NCI-H2029 (cell line): Measurements from ENCODE around the gene CDADC1.
A peak's percentile ranks its signal among the peaks of the same experiment; 100 is the strongest.
"Not testable (repeated sequence)": the region's sequence is repeated elsewhere in the genome, so short reads cannot be mapped to it uniquely, and the experiment has no call there.

Source experiments
- DNase-seq: peaks from one replicate; lab custom pipeline; 2025; lab: John Stamatoyannopoulos, UW

Gene CDADC1

DNA sequence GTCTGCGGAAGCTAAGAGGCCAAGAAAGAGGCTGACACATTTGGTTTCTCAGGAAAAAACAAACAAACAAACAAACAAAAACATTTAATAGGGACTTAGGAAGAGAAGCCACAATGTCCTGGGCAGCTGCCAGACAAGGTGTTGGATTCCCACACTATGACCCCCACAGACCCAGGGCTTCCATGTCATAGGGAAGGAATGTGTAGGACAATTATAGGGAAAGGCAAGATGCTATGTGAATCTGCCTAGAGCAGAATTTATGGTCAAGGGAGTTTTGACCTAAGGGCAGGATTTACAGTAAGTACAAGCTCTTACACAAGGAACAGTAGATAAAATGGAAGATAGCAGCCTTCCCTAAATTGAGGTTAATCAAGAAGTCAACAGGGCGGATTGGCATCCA lies 9.1 kb upstream of the CDADC1 start:
- no peak for DNase-seq

DNA sequence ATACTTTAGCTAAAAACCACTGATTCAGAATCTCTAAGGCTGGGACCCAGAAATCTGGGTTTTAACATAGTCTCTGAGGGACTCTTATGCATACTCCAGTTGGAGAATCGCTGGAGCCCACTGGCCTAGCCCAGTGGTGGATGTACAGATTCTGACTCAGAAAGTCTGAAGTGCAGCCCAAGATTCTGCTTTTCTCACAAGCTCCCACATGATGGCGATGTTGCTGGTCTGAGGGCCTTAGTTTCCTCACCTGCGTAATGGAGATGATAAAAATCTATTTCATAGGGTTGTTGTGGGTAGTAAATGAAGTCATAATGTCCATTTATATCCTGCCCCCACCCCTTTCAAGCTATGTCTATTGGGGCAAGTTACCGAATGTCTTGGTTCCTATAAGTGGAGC lies 7.7 kb upstream of the CDADC1 start:
- DNase-seq, result no peak

DNA sequence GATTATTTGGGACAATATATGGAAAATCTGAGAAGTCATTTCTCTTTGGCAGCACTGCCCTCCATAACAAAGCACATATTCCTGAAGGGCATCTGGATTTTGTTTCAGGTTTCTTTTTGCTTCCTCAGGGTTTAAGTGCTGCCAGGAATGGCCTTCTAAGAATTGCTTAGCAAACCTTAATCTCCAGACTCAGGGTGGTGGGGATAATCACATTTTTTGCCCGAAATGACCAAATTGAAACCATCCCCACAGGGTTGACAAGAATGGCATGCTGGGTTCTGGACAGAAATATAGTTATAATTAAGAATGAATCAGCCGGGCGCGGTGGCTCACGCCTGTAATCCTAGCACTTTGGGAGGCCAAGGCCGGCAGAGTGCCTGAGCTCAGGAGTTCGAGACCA lies 6.4 kb upstream of the CDADC1 start:
- no peak for DNase-seq

DNA sequence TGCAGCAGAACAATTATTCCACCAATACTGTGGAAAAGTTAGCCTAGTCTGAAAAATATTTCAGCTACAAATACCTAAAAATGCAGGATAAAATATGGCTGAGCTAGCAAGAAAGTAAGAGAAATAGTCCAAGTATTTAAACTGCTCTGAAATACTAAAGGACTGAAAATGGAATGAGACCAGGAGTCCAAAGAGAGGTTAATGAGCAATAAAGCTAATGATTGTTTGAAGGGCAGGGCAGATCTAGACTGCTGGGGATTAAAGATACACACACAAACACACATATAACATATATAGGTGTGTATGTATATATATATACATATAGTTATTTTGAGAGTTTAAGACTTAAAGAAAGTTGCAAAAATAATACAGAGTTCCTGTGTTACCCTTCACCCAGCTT lies 2.6 kb upstream of the CDADC1 start:
- no peak for DNase-seq

DNA sequence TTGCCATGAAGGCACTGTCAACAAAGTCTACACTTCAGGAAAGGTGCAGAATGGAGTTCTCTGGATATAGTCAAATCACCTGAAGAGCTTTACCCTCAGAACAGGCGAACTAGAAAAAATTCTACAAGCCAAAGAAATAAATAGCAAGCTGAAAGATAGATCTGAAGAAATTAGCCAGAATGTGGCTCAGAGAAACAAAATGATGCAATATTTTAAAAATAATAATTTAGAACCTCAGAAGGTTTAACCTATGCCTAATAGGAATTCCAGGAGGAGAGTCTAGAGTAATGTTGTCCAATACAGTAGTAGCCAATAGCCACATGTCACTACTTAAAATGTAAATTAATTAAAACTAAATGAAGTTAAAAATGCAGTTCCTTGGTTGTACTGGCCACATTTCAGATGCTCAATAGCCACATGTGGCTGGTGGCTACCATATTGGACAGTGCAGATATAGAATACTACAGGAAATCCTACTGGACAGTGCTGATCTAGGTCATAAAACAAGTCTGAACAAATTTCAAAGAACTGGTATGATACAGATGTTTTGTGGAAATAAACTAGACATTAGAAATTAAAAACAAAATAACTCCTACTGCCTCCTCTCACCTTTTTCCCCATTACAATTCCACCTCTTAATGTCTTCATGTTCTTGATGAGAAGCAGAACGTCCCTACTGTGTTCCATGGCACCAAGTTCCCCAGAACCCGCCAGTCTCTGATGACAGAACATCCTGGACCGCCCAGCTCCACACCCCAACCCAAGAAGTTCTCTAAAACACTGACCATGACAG lies 679 bp upstream of the CDADC1 start:
- no peak for DNase-seq

DNA sequence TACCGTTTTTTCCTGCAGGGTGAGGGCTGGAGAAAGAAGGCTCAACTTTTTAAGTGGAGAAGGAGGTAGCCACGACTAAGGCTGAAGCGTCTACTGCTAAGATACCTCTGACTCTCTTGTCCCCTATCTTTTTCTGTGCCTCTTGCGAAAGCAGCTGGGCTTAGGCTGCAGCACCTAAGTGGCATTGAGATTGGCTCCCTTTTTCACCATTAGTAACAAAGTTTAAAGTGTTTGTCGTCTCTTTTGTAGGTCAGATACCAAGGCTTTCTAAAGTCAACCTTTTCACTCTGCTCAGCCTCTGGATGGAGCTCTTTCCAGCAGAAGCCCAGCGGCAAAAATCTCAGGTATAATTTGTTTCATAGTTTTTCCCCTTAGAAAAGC lies 887 bp downstream of the CDADC1 start:
- no peak for DNase-seq

DNA sequence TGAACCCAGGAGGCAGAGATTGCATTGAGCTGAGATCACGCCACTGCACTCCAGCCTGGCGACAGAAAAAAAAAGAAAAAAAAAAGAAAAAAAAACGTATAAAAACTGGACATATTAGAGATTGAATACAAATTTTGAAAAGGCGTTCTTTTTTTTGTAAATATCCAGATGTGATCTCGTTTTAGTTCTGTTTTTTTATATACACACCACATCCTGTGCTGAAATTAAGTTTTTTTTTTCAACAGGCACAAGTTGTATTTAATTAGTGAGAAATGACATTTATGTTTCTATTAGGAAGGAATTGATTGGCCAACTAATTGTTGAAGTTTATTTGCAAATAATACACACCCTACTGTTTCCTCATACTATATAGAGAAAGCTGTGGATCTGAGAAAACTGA lies 3.6 kb downstream of the CDADC1 start:
- DNase-seq, result no peak

DNA sequence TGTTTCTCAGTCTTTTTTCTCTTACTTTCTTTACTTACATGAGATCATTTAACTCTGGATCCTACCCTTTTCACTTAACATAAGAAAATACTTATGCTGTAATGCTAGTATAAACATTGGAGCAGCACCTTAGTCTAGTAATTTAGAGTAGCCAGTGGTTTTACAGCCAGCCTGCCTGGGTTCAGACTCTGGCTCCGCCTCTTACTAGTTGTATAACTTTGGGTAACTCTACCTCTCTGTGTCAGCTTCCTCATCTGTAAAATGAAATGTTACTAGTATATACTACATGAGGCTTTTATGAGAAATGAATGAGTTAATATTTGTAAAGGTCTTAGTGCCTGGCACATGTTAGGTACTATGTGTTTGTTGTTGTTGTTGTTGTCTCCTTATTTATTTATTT lies 5.6 kb downstream of the CDADC1 start:
- no peak for DNase-seq

DNA sequence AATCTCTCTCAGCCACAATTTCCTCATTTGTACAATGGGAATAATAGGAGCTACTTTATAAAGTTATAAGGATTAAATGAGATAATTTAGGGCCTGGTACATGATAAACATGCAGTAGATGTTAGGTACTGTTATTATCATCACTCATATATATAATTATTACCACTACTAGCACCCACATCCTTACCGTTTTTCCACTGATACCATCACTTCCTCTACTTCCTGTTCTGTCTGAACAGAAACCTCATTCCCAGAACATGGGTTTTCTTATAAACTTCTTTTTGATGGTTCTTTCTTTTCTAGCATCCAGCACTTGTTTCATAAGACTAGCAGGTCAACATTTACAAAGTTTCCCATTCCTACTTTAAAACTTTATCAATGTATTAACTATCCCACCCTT lies 6.3 kb downstream of the CDADC1 start:
- no peak for DNase-seq

DNA sequence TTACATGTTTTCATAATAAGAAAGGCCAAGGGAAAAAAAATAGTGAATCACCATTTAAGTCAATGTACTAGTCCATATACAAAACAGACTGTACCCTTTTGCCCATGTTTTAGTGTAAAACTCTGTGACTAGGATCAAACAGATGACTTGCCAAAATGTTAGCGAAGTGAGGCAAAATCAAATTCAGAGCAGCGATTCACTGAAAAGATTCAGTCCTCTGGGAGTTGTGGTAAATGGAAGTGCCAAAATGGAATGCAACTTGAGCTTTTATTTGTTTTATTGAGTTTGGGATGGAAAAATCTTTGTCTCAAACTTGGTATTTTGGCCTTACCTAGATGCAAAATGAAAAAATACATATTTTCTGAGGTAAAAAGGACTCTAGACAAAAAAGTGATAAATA lies 9.1 kb downstream of the CDADC1 start:
- DNase-seq, result no peak

DNA sequence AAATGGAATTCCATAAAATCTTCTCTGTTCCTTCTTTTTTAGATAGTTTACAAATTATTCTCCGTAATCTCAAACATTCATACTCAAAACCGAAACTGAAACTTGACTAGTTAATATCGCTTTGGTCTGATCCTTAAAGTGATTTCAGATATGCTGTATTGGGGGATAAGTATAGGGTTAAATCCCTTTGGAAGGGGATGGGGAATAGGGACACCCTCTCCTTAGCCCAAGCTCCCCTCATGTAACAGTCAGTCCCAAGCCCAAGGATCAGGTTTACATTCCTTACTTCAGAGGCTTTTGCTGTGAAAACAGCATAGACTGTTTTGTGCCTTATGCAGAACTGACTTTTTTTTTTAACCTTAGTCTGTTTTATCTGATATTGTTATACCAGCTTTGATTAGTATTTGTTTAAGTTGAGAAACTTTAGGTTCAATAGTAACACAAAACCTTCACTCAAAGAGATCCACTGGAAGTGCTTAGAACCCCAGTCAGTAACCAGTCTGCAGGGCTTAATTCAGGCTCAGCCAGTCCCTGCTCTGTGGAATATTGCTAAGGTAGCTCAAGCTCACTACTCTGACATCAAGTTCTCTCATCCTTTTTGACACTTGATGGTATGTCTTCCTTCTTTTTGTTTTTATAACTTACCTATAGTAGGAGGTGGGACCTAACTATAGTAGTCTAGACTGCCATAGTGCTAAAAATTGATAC lies 10.5 kb downstream of the CDADC1 start:
- DNase-seq, result no peak

DNA sequence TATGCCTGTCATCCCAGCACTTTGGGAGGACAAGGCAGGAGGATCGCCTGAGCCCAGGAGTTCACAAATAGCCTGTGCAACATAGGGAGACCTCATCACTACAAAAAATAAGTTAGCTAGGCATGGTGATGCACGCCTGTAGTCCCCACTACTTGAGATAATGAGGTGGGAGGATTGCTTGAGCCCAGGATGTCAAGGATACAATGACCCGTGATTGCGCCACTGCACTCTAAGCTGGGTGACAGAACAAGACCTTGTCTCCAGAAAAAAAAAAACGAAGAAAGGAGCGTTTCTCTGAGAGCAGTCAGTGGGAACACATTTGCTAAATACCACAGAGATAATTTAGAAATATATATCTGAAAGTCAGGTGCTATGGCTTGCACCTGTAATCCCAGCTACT lies 11.9 kb downstream of the CDADC1 start:
- DNase-seq, result no peak

DNA sequence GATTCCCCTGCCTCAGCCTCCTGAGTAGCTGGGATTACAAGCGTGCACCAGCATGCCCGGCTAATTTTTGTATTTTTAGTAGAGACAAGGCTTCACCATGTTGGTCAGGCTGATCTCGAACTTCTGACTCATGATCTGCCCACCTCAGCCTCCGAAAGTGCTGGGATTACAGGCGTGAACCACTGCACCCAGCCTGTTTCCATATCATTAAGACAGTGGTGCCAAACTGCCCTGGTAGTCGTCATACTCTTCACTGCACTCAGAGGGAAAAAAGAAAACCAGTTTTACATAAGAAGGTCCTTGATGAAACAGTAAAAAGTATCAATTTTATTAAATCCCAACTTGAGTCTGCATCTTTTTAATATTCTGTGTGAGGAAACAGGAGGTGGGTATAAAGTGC lies 14.9 kb downstream of the CDADC1 start:
- no peak for DNase-seq

DNA sequence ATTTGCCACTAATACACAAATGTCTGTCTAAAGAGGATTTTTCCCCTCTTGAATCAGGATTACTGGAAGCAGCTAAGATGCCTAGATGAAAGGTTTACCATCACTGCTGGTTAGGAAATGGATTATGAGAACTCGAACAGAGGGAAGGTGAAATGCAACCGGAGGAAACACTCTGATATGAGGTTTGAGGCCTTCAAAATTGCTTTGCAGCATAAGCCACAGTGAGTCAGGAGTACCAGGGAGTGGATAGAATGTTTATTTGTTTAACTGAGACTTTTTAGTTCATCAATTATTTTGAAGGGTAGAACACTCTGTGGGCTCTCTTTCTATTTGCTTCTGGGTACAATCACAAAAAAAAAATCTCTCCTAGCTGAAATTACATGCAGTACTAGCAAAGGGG lies 18.1 kb downstream of the CDADC1 start:
- DNase-seq, result no peak

DNA sequence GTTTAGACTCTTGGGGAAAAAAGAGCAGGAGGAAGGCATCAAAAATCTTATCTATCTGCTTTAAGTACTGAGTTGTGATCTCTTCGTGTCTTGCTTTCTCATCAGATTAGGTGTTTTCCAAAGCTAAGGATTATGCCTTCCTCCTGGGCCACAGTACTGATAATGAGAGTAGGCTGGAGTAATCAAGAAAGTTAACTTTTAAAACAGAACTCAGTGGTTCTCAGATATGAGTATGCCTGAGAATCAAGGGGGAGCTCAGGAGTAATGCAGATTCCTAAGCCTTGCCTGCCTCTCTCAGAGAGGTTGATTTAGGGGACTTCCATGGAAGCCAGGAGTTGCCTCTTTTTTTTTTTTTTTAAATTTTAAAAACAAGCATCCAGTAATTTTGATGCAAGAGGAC lies 23.5 kb downstream of the CDADC1 start:
- no peak for DNase-seq

DNA sequence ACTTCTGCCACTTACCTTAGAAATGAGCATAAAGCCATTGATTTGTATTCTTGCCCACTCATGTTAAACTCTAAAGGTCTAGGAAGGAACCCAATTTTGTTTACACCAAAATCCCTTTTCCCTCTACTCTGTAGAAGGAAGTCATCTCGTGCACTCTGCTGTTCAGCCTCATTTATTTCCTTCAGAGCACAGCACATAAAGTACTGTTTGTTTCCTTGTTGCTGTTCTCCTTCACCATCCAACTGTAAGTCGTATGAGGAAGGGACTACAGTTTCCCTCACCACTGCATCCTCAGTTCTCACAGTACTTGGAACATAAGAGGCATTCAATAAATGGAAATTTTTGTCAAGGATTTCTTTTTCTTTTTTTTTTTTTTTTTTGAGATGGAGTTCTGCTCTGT lies 24.6 kb downstream of the CDADC1 start:
- DNase-seq, result no peak

DNA sequence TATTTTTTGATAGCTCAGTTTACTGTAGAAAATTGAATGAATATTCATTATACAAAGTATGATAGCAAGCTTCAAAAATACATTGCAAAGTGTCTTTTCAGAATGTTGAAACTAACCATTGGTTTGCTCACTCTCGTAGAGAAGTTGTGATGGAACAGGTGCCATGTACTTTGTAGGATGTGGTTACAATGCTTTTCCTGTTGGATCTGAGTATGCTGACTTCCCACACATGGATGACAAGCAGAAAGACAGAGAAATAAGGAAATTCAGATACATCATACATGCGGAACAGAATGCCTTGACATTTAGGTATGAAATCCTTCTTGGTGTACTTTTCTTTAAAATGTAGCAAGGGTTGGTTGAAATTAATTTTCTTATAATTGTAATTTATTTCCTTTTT lies 30.5 kb downstream of the CDADC1 start:
- DNase-seq, result no peak

DNA sequence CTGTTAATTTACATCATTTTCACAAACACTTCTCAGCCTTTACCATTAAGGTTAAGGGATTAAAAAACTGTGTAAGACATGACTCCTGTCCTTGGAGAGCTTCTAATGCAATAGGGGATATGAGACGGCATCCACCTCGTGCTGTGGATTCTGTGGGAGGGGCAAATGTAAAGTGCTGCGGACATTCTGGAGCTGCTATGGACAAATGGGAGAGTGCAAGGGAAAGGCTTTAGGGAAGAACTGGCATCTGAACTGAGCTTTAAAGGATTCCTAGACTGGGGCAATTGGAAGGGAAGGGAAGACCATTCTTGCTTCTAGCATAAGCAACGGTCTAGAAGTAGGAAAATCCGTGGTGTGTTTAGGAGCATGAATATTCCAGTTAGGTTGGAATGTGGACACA lies 31.4 kb downstream of the CDADC1 start:
- DNase-seq, result no peak

DNA sequence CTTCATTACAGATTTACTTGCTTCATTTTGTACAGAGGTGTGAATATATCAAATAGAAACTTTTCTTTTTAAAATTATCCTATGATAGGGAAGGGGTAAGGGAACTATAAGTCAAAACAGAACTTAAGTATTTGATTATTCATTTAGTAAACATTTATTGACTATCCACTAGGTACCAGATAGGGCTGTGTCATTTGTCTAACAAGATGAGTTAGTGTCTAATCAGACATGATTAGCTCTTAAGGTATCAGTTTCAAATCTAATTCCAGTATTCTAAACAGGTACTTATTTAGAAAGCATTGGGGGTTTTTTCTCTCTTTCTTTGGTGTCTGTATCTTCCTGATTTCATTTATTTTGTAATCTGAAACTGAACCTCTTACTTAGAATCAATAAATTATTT lies 32.2 kb downstream of the CDADC1 start:
- no peak for DNase-seq

DNA sequence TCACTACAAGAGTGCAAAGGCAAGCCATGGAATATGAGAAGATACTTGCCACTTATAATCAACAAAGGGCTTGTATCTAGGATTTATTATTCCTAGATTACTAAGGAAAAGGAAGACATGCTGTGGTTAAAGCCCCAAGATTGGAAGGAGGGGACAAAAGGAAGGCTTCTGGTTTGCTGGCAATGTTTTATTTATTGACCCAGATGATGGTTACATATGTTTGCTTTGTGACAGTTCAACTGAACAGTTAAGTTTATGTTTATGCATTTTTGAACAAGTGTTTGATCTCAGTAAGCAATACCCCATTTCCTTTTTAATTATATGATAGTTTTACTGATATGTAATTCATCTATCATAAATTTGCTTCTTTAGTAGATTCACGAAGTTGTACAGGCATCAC lies 40.3 kb downstream of the CDADC1 start:
- no peak for DNase-seq

DNA sequence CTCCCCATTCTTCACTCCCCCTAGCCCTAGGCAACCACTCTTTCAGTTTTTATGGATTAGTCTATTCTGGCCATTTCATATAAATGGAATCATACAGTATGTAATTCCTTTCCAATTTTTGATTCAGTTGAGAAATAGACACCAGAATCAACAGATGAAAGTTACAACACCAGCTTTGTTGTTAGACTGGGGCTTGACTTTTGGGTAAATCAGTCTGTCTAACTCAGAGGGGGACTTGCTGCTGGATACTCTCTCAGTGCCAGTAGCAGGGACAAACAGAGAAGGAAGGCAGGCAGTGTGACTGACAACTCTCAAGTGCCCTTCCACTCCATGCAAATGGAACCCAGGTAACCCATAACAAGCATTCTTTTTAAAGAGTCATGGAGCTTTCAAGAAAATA lies 40.7 kb downstream of the CDADC1 start:
- DNase-seq, result no peak

DNA sequence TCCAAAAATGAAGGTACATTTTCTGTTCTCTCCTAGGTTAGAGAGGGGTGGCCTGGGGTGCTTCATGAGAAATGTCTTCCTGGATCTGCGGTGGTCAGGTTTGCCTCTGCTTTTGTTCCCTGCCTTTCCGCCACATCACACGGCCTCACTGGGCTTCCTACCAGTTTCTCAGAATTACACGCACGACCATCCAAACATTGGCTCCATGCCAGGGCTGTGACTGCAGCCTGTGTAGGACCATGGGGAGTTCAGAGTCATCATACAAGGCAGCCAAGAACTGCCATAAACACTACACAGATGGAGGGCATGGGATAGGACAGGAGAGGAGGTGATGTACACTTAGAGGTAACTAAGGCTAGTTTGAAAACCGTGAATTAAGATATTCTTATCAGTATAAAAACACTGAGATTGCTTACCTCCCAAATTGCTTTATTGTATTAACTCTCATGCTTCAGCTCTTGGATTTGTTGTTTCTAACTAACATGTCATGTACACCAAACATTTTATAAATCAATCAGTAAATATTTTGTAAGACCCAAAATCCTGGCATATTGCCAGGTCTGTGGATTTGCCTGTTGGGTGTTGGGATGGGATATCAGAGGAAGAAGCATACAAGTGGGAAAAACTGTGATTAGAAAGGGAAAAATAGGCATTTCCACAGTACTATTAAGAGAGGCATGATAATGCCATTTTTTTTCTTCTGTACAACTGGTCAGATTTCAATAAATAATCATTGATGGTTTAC lies 45.2 kb downstream of the CDADC1 start:
- DNase-seq, result peak; percentile 38

DNA sequence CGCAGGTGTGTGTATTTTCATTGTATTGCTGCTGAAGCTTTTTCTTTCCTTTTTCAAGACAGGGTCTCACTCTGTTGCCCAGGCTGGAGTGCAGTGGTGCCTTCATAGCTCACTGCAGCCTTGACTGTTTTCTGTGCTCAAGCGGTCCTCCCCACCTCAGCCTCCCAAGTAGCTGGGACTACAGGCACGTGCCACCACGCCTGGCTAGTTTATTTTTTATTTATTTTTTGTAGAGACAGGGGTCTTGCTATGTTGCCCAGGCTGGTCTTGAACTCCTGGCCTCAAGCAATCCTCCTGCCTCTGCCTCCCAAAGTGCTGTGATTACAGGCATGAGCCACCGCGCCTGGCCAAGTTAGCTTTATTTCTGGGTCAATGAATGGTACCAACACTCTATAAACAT lies 47.0 kb downstream of the CDADC1 start:
- DNase-seq, result not testable (repeated sequence)
